ENCODE results near the gene OPCML. TPM values are rescaled to one million over a fixed set of nuclear protein-coding genes. Genes with fewer than 3 reads are reported as not detected.

Gene OPCML
- total RNA-seq, 1 experiment from 2014 or later: 0.13 TPM

DNA sequence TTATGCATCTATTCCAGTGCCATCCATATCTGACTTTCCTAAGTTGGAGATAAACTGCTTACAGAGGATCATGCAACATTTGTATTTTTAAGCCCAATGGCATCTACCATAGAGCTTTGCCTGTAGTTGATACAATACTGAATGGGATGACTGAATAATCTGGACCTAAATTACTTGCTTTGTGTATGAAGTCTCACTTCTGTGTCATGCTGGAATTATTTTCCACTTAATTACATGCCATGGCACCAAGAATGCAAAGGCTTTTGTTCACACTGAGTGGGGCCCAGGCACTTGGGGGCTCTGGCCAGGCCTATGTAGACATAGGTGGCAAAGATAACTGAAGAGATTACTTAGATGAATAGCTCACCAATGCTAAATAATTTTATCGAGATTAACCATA is 51.6 kb downstream of the OPCML start:
- TF ChIP-seq EZH2 (IDR thresholded peaks at IDR 0.05; ENCODE audit: borderline replicate concordance, low read depth, low read length, poor library complexity, severe bottlenecking): no peak
- TF ChIP-seq, protein P1, sequence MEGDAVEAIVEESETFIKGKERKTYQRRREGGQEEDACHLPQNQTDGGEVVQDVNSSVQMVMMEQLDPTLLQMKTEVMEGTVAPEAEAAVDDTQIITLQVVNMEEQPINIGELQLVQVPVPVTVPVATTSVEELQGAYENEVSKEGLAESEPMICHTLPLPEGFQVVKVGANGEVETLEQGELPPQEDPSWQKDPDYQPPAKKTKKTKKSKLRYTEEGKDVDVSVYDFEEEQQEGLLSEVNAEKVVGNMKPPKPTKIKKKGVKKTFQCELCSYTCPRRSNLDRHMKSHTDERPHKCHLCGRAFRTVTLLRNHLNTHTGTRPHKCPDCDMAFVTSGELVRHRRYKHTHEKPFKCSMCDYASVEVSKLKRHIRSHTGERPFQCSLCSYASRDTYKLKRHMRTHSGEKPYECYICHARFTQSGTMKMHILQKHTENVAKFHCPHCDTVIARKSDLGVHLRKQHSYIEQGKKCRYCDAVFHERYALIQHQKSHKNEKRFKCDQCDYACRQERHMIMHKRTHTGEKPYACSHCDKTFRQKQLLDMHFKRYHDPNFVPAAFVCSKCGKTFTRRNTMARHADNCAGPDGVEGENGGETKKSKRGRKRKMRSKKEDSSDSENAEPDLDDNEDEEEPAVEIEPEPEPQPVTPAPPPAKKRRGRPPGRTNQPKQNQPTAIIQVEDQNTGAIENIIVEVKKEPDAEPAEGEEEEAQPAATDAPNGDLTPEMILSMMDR (conservative IDR thresholded peaks at IDR 0.05; ENCODE audit: low read depth, low read length): no peak
- Histone ChIP-seq H3K27me3 (replicated peaks; ENCODE audit: insufficient read depth, low read depth, low read length, poor library complexity) (no peaks in the 10 kb centered on the region), H3K4me3 (ENCODE audit: low read depth, low read length, poor library complexity, severe bottlenecking) (no peak overlapping the region), H3K4me1 (ENCODE audit: insufficient read depth, low read length, poor library complexity, severe bottlenecking) (no peaks in the 10 kb centered on the region), H3K9me3 (ENCODE audit: low read depth, low read length, poor library complexity, severe bottlenecking) (peaks cover 22% of the 10 kb centered on the region), H3K27ac (ENCODE audit: low read depth, low read length, poor library complexity, severe bottlenecking) (no peak overlapping the region), H3K36me3 (ENCODE audit: insufficient read depth, low read length, poor library complexity, severe bottlenecking) (no peaks in the 10 kb centered on the region)
- no TSS peak for BruUV-seq (replicated peaks)
- ChIA-PET CTCF (interaction anchor here (0.5 kb wide), 1 partner anchor 618 kb away, joined by 3 read pairs; no protein-coding TSS in a partner anchor), POLR2A (ENCODE audit: low non-redundant PET) (no interaction called here)
- DNase-seq (ENCODE audit: low spot score): no peak
- intact Hi-C loops (cut with micrococcal nuclease; ENCODE audit: unreplicated experiment): no loop called here

DNA sequence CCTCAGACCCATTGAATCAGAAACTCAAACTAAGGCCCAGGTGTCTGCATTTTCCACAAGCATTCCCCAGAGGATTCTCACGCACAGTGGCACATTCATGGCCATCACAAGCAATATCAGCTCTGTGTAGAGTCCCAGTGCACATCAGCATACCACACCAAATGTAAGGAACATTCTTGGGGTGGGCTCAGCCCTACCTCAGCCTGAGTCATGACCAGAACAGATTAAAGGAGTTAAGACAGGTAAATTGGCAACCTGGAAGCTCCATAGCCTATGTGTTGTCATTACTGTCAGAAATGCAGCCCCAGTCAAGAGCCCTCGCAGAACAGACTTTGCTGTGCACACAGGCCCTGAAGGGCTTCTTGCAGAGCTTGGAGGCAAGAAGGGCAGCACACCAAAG is 53.1 kb downstream of the OPCML start:
- ChIA-PET POLR2A (ENCODE audit: low non-redundant PET) (no interaction called here), CTCF (no interaction called here)
- Histone ChIP-seq H3K4me3 (ENCODE audit: low read depth, low read length, poor library complexity, severe bottlenecking) (no peak overlapping the region), H3K27ac (ENCODE audit: low read depth, low read length, poor library complexity, severe bottlenecking) (no peak overlapping the region), H3K27me3 (replicated peaks; ENCODE audit: insufficient read depth, low read depth, low read length, poor library complexity) (no peaks in the 10 kb centered on the region), H3K36me3 (ENCODE audit: insufficient read depth, low read length, poor library complexity, severe bottlenecking) (no peaks in the 10 kb centered on the region), H3K9me3 (ENCODE audit: low read depth, low read length, poor library complexity, severe bottlenecking) (peaks cover 26% of the 10 kb centered on the region), H3K4me1 (ENCODE audit: insufficient read depth, low read length, poor library complexity, severe bottlenecking) (no peaks in the 10 kb centered on the region)
- intact Hi-C loops (cut with micrococcal nuclease; ENCODE audit: unreplicated experiment): no loop called here
- TF ChIP-seq, protein P1 (conservative IDR thresholded peaks at IDR 0.05; ENCODE audit: low read depth, low read length): no peak
- no peak for TF ChIP-seq EZH2 (IDR thresholded peaks at IDR 0.05; ENCODE audit: borderline replicate concordance, low read depth, low read length, poor library complexity, severe bottlenecking)
- no TSS peak for BruUV-seq (replicated peaks)
- DNase-seq (ENCODE audit: low spot score): no peak

DNA sequence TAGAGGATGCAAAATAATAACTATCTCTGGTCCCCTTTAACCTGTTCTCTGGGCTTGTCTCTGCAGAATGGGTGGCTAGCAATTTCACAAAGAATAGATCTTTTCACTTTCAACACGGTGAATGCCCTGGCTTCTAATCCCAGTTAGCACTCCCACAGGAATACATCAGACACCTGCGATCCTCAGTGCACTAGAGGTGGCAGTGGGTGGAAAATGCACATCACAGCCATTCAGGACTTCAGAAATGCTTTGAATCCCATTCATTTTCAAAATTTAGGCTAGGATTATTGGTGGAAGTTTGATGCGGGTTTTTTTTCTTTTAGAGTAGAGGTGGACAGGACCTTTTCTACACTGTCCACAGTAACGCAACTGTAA is 55.1 kb downstream of the OPCML start:
- no TSS peak for BruUV-seq (replicated peaks)
- H3K4me1 ChIP-seq (ENCODE audit: insufficient read depth, low read length, poor library complexity, severe bottlenecking): no peaks in the 10 kb centered on the region
- no peaks in the 10 kb centered on the region for H3K27me3 ChIP-seq (replicated peaks; ENCODE audit: insufficient read depth, low read depth, low read length, poor library complexity)
- no peak for DNase-seq (ENCODE audit: low spot score)
- no peaks in the 10 kb centered on the region for H3K36me3 ChIP-seq (ENCODE audit: insufficient read depth, low read length, poor library complexity, severe bottlenecking)
- ChIA-PET POLR2A (ENCODE audit: low non-redundant PET) (no interaction called here), CTCF (no interaction called here)
- H3K4me3 ChIP-seq (ENCODE audit: low read depth, low read length, poor library complexity, severe bottlenecking): no peak overlapping the region
- TF ChIP-seq, protein P1 (conservative IDR thresholded peaks at IDR 0.05; ENCODE audit: low read depth, low read length): no peak
- TF ChIP-seq EZH2 (IDR thresholded peaks at IDR 0.05; ENCODE audit: borderline replicate concordance, low read depth, low read length, poor library complexity, severe bottlenecking): no peak
- H3K9me3 ChIP-seq (ENCODE audit: low read depth, low read length, poor library complexity, severe bottlenecking): peaks cover 32% of the 10 kb centered on the region
- no peak overlapping the region for H3K27ac ChIP-seq (ENCODE audit: low read depth, low read length, poor library complexity, severe bottlenecking)
- intact Hi-C loops (cut with micrococcal nuclease; ENCODE audit: unreplicated experiment): no loop called here

All from A673 (cell line).